Measurements from ENCODE around the gene ZFP3.

DNA sequence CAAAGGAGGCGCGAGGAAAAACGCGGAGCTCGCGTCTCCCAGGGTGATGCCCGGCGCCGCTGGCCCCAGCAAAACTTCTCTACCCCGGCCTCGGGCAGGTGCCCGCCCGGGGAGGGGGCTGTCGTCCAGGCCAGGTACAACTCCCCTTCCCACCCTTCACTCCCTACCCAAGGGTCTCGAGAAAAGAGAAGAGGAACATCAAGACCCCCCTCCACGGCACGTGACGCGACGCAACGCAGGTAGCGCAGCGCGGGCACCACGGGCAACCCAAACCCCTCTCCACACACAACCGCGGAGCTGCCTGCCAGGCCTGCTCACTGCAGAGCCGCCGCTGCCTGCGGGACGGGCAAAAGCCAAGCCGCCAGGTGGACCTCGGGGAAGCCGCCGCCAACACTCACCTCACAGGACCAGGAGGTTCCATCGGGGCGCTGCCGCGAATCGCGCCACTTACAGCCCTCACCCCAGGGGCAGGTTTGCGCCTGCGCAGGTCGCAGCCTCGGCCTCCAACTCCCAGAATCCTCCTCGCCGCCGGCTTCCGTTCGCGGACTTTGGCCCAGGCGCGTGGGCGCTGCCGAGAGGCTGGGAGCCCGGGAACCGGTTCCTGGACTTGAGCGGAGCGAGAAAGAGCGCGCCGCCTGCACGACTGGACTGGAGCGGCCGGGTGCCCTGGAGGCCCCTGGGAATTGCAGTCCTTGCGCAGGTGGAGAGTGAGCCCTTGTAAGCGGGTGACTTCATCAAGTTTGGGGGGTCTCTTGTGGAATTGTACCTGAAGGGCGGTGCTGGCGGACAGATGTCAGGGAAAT lies 33.3 kb downstream of the ZFP3 start, which contains the start of gene ZNF232:
- TF ChIP-seq CHD2 (IDR thresholded peaks at IDR 0.05; ENCODE audit: low read length, partially characterized antibody) (peak; percentile 77), RCOR1 (IDR thresholded peaks at IDR 0.05; ENCODE audit: low read length) (no peak), CTCF (IDR thresholded peaks at IDR 0.05) (no peak), EP300 (IDR thresholded peaks at IDR 0.05; ENCODE audit: borderline replicate concordance in 1 of 2, low read depth in 1 of 2, low read length in 1 of 2) (no peak), EZH2phosphoT487 (IDR thresholded peaks at IDR 0.05; ENCODE audit: borderline replicate concordance, low read depth) (no peak), SMC3 (IDR thresholded peaks at IDR 0.05; ENCODE audit: low read depth, low read length) (no peak), YY1 (IDR thresholded peaks at IDR 0.05; ENCODE audit: low read depth) (peak; percentile 27; the same call in 1 of the 2 replicates), TAF1 (IDR thresholded peaks at IDR 0.05; ENCODE audit: borderline replicate concordance, low read depth, low read length) (peak; percentile 57), USF1 (IDR thresholded peaks at IDR 0.05; ENCODE audit: borderline replicate concordance, low read depth) (peak; percentile 79)
